Skeletal muscle tissue (tissue), 4 donors: ENCODE results near the gene TMEM115. TPM values are rescaled to one million over a fixed set of nuclear protein-coding genes. Genes with fewer than 3 reads are reported as not detected.
"Not testable (repeated sequence)": the region's sequence is repeated elsewhere in the genome, so short reads cannot be mapped to it uniquely, and the experiment has no call there.

Experiments
- H3K27ac ChIP-seq: one replicate; pipeline ENCODE4 v1.7.0; 2013; ENCODE audit warnings: mild to moderate bottlenecking, low read depth, low read length, inconsistent platforms
- H3K27me3 ChIP-seq, 3 donors: one replicate each; pipeline ENCODE4 v1.7.0; 2013; ENCODE audit warnings: low read length in 3 of 3; ENCODE audit not compliant: control insufficient read depth in 3 of 3, insufficient read depth in 3 of 3
- H3K36me3 ChIP-seq, 3 donors: one replicate each; pipeline ENCODE4 v1.7.0; 2013; ENCODE audit warnings: low read length in 3 of 3; ENCODE audit not compliant: control insufficient read depth in 3 of 3, insufficient read depth in 3 of 3
- H3K4me1 ChIP-seq, 3 donors: one replicate each; pipeline ENCODE4 v1.7.0; 2013; ENCODE audit warnings: low read length in 3 of 3, mild to moderate bottlenecking in 3 of 3; ENCODE audit not compliant: control insufficient read depth in 3 of 3, insufficient read depth in 3 of 3
- H3K4me3 ChIP-seq, 3 donors: one replicate each; pipeline ENCODE4 v1.7.0; 2013; ENCODE audit warnings: low read length in 3 of 3
- H3K9ac ChIP-seq, 3 donors: one replicate each; pipeline ENCODE4 v1.7.0; 2013; ENCODE audit warnings: low read length in 3 of 3, mild to moderate bottlenecking in 3 of 3, moderate library complexity in 2 of 3, low read depth in 1 of 3
- H3K9me3 ChIP-seq, 3 donors: one replicate each; pipeline ENCODE4 v1.7.0; 2013; ENCODE audit warnings: low read length in 3 of 3; ENCODE audit not compliant: control insufficient read depth in 3 of 3
- total RNA-seq: library from RNA; depleted of rRNA; stranded (reverse); fragments of >200 nt; gene quantifications from one replicate; pipeline ENCODE4 v1.2.3, GENCODE V29; 2014
- donor health status: Osteomylitis.

Gene TMEM115
- total RNA-seq, 1 donor from 2014 or later: 24.5 TPM

DNA sequence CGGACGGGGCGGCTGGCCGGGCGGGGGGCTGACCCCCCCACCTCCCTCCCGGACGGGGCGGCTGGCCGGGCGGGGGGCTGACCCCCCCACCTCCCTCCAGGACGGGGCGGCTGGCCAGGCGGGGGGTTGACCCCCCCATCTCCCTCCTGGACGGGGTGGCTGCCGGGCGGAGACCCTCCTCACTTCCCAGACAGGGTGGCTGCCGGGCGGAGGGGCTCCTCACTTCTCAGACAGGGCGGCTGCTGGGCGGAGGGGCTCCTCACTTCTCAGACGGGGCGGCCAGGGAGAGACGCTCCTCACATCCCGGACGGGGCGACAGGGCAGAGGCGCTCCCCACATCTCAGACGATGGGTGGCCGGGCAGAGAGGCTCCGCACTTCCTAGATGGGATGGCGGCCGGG, 47.3 kb downstream of the TMEM115 start:
- not testable (repeated sequence) for H3K27me3 ChIP-seq, H3K9ac ChIP-seq, H3K27ac ChIP-seq, H3K9me3 ChIP-seq, H3K36me3 ChIP-seq, H3K4me3 ChIP-seq
- H3K4me1 ChIP-seq: peaks cover 9 to 19% (median 16%) of the 10 kb centered on the region in 3 donors

Other genes starting within 250 kb of the TMEM115 start
- gene SEMA3F, start 204.2 kb downstream of the TMEM115 start, total RNA-seq: 2.1 TPM
- gene GNAT1, start 167.9 kb downstream of the TMEM115 start, total RNA-seq: not detected
- gene SLC38A3, start 154.2 kb downstream of the TMEM115 start, total RNA-seq: 0.52 TPM
- 78.8 TPM for gene GNAI2, start 123.3 kb downstream of the TMEM115 start, total RNA-seq
- gene SEMA3B, start 90.4 kb downstream of the TMEM115 start, total RNA-seq: 19.8 TPM
- 15.1 TPM for gene LSMEM2, start 80.4 kb downstream of the TMEM115 start, total RNA-seq
- gene IFRD2, start 67.1 kb downstream of the TMEM115 start, total RNA-seq: 44.9 TPM
- 3.7 TPM for gene HYAL3, start 60.1 kb downstream of the TMEM115 start, total RNA-seq
- 1.6 TPM for gene NAA80, start 60.1 kb downstream of the TMEM115 start, total RNA-seq
- gene HYAL1, start 55.9 kb downstream of the TMEM115 start, total RNA-seq: 2.6 TPM
- 43.8 TPM for gene HYAL2, start 36.8 kb downstream of the TMEM115 start, total RNA-seq
- 7.8 TPM for gene TUSC2, start 31.3 kb downstream of the TMEM115 start, total RNA-seq
- 17.7 TPM for gene RASSF1, start 18.7 kb downstream of the TMEM115 start, total RNA-seq
- gene ZMYND10, start 13.8 kb downstream of the TMEM115 start, total RNA-seq: 0.52 TPM
- 15.7 TPM for gene NPRL2, start 8.7 kb downstream of the TMEM115 start, total RNA-seq
- gene CYB561D2, start 8.7 kb downstream of the TMEM115 start, total RNA-seq: 14.1 TPM
- 1.0 TPM for gene CACNA2D2, start 144.1 kb upstream of the TMEM115 start, total RNA-seq
- gene C3orf18, start 208.2 kb upstream of the TMEM115 start, total RNA-seq: 11.5 TPM
- gene HEMK1, start 210.0 kb upstream of the TMEM115 start, total RNA-seq: 7.8 TPM